Loucy (cell line): ENCODE data around the gene EMC6.

Experiments used
- CTCF ChIP-seq: fragments of 200-600 bp; sonication (generic); conservative IDR thresholded peaks from 2 replicates; pipeline ENCODE4 v1.5.1; 2014; ENCODE audit warnings: mild to moderate bottlenecking, antibody characterized with exemption, low read length
- EZH2phosphoT487 ChIP-seq: fragments of 200-600 bp; IDR thresholded peaks from 2 replicates; pipeline ENCODE4 v1.6.1; 2018; ENCODE audit warnings: antibody characterized with exemption, mild to moderate bottlenecking, moderate library complexity, borderline replicate concordance

GRCh38 chr17:3690094-3690715, 21.6 kb downstream of the EMC6 start:
- no peak for TF ChIP-seq CTCF
- TF ChIP-seq EZH2phosphoT487 = no peak
